H1 (cell line): ENCODE measurements around the gene NSG2. TPM values are rescaled to one million over a fixed set of nuclear protein-coding genes. Genes with fewer than 3 reads are reported as not detected.

ENCODE experiments used
- ASH2L ChIP-seq: fragments of 200-600, 300-600 bp; sonication (generic); IDR thresholded peaks from one replicate; pipeline ENCODE4 v1.7.1; 2017; ENCODE audit warnings: low read length
- CHD7 ChIP-seq: fragments of 300-600 bp; sonication (generic); IDR thresholded peaks from 2 replicates; pipeline ENCODE4 v1.7.1; 2012; ENCODE audit warnings: low read length, moderate library complexity, mild to moderate bottlenecking, inconsistent platforms; ENCODE audit not compliant: insufficient replicate concordance
- SIN3A ChIP-seq, 2 experiments: IDR thresholded peaks in 1 of 2; conservative IDR thresholded peaks in 1 of 2; 2 replicates each; pipeline ENCODE4 v1.6.1; 2011 to 2012; ENCODE audit warnings: low read length in 2 of 2, improper control_type of control experiment in 1 of 2, low read depth in 1 of 2, mild to moderate bottlenecking in 1 of 2
- SIRT6 ChIP-seq: IDR thresholded peaks from one replicate; pipeline ENCODE4 v1.7.1; 2012; ENCODE audit warnings: low read length, inconsistent platforms
- SP1 ChIP-seq: IDR thresholded peaks from 2 replicates; pipeline ENCODE4 v1.6.1; 2011; ENCODE audit warnings: low read depth, low read length
- polyA plus RNA-seq, 7 experiments: library from polyadenylated mRNA; depleted of rRNA in 3 of 7; stranded (reverse) in 5 of 7; unstranded in 2 of 7; fragments of >200 nt in 5 of 7; fragments of 200-250 nt in 2 of 7; gene quantifications; 1 replicate in 5 of 7; 2 replicates in 1 of 7; 4 replicates in 1 of 7; pipeline versions ENCODE4 v1.2.1 to v1.2.3, GENCODE V29; 2011 to 2013; ENCODE audit warnings: missing spikeins in 2 of 7, mixed read lengths in 2 of 7
- total RNA-seq: library from RNA; stranded (reverse); fragmentation: NEBNext Ultra II Directional; extraction: Animal tissue kit (Norgen Biotek cat#: 25700); gene quantifications from 2 replicates; pipeline ENCODE4 v1.2.1, GENCODE V29; 2021

The NSG2 gene
- total and polyA plus RNA-seq, 2 of the 8 experiments (the other 6 are each of a cell fraction or from before 2014, with no cell fraction given), result 0.56 to 0.78 TPM

- no peak for TF ChIP-seq CHD7
- TF ChIP-seq SP1, result no peak
- TF ChIP-seq SIRT6, result no peak
- no peak for TF ChIP-seq ASH2L
- no peak for TF ChIP-seq SIN3A (conservative IDR thresholded peaks at IDR 0.05 in 1 of 2, IDR thresholded peaks at IDR 0.05 in 1 of 2; ENCODE audit: low read depth in 1 of 2, low read length in 2 of 2)
Measured at GRCh38 chr5:174145091-174145490, 99.6 kb downstream of the NSG2 start (continued).
